Adipocyte (in vitro differentiated cells): ENCODE measurements around the gene ITPKC.
A peak's percentile ranks its signal among the peaks of the same experiment; 100 is the strongest.

ENCODE experiments used
- DNase-seq: peaks from one replicate; pipeline ENCODE4 v3.0.0-alpha.2; 2015; ENCODE audit warnings: low read depth
- H3K27me3 ChIP-seq: replicated peaks from 2 replicates; pipeline ENCODE4 v1.7.0; 2013; ENCODE audit warnings: mild to moderate bottlenecking, low read length, moderate library complexity; ENCODE audit not compliant: control insufficient read depth, insufficient read depth
- H3K36me3 ChIP-seq: 2 replicates; pipeline ENCODE4 v1.7.0; 2013; ENCODE audit warnings: low read length, mild to moderate bottlenecking, moderate library complexity; ENCODE audit not compliant: control insufficient read depth, insufficient read depth, severe bottlenecking
- H3K4me1 ChIP-seq: 2 replicates; pipeline ENCODE4 v1.7.0; 2013; ENCODE audit warnings: mild to moderate bottlenecking, low read length, moderate library complexity; ENCODE audit not compliant: control insufficient read depth, insufficient read depth
- H3K4me3 ChIP-seq: 2 replicates; pipeline ENCODE4 v1.7.0; 2013; ENCODE audit warnings: mild to moderate bottlenecking, low read length, moderate library complexity
- H3K9ac ChIP-seq: 2 replicates; pipeline ENCODE4 v1.7.0; 2013; ENCODE audit warnings: mild to moderate bottlenecking, low read length, moderate library complexity
- H3K9me3 ChIP-seq: 2 replicates; pipeline ENCODE4 v1.7.0; 2013; ENCODE audit warnings: mild to moderate bottlenecking, low read length, moderate library complexity; ENCODE audit not compliant: control insufficient read depth

Gene ITPKC

GRCh38 chr19:40716482-40717324 lies at the start of gene ITPKC, which contains the start of gene COQ8B:
TSS of gene ITPKC (plus strand) at chr19:40717112. CDS start at chr19:40717136, 24 bp downstream.
TSS of gene COQ8B (minus strand) at chr19:40716886. CDS start at chr19:40714632, 2,254 bp downstream.
- Histone ChIP-seq H3K9ac (peak within 1 kb of the TSS; percentile 100), H3K27me3 (no peaks in the 10 kb centered on the region), H3K36me3 (peaks cover 4% of the 10 kb centered on the region), H3K9me3 (no peaks in the 10 kb centered on the region), H3K4me1 (peaks cover 27% of the 10 kb centered on the region), H3K4me3 (peak within 1 kb of the TSS; percentile 98)
- DNase-seq = peak; percentile 100

GRCh38 chr19:40667602-40668001 lies 49.3 kb upstream of the ITPKC start:
- Histone ChIP-seq H3K9me3 (no peaks in the 10 kb centered on the region), H3K4me3 (no peak overlapping the region), H3K27me3 (no peaks in the 10 kb centered on the region), H3K36me3 (peaks cover 60% of the 10 kb centered on the region), H3K9ac (no peak overlapping the region), H3K4me1 (peaks cover 8% of the 10 kb centered on the region)
- DNase-seq = no peak

GRCh38 chr19:40668991-40669614 lies 47.8 kb upstream of the ITPKC start:
- Histone ChIP-seq H3K9ac (no peak overlapping the region), H3K27me3 (no peaks in the 10 kb centered on the region), H3K9me3 (no peaks in the 10 kb centered on the region), H3K4me3 (no peak overlapping the region), H3K36me3 (peaks cover 75% of the 10 kb centered on the region), H3K4me1 (no peaks in the 10 kb centered on the region)
- DNase-seq = no peak

- Histone ChIP-seq H3K9ac (no peak overlapping the region), H3K27me3 (no peaks in the 10 kb centered on the region), H3K9me3 (no peaks in the 10 kb centered on the region), H3K4me3 (no peak overlapping the region), H3K4me1 (no peaks in the 10 kb centered on the region), H3K36me3 (peaks cover 97% of the 10 kb centered on the region)
- no peak for DNase-seq
Observed at GRCh38 chr19:40671404-40671803, 45.5 kb upstream of the ITPKC start.

DNA sequence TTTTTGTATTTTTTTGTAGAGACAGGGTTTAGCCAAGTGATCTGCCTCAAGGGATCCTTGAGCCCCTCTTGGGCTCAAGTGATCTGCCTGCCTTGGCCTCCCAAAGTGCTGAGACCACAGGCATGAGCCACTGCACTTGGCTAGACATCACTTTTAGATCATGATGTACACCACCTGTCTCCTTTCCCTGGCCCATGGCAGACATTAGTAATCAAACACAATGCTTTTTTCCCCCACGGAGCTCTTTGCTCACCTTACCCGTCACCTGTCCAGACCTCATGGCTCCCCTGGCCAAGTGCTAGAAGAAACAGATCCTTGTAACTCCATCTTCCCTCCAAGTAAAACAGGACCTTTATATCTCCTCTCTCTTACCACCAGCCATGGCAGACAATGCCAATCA lies 44.9 kb upstream of the ITPKC start:
- H3K9me3 ChIP-seq = no peaks in the 10 kb centered on the region
- no peaks in the 10 kb centered on the region for H3K4me1 ChIP-seq
- H3K4me3 ChIP-seq = no peak overlapping the region
- no peaks in the 10 kb centered on the region for H3K27me3 ChIP-seq
- no peak for DNase-seq
- peaks cover 99% of the 10 kb centered on the region for H3K36me3 ChIP-seq
- H3K9ac ChIP-seq = no peak overlapping the region

DNA sequence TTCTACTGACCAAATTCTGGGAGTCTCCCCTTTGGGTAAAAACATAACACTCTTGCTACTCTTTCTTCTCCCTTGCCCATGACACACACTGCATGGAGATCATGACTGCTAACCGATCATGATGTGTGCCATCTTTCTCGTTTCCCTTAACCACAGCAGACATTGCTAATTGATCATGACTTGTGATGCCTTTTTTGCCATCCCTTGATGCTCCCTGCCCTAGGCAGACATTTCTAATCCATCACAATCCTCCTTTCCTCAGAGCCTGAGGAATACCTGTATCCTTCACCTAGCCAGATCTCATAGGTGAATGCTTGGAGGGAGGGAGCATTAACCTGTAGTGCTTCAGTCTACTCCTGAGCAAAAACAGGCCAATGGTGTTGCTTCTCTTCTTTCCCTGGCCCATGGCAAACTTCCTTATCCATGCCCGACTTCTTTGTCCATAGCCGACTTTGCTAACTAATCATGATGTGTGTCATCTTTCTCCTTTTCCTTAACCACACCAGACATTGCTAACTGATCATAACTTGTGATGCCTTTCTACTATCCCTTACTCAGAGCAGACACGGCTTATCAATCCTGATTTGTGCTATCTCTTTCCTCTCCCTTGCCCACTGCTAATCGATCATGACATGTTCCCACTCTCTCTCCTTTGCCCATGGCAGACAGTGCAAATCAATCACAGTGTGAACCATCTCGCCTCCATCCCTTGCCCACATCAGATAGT lies 44.2 kb upstream of the ITPKC start:
- H3K9ac ChIP-seq = no peak overlapping the region
- no peak overlapping the region for H3K4me3 ChIP-seq
- no peak for DNase-seq
- H3K4me1 ChIP-seq = no peaks in the 10 kb centered on the region
- H3K9me3 ChIP-seq = no peaks in the 10 kb centered on the region
- H3K27me3 ChIP-seq = no peaks in the 10 kb centered on the region
- H3K36me3 ChIP-seq = peaks cover 99% of the 10 kb centered on the region

- Histone ChIP-seq H3K4me1 (no peaks in the 10 kb centered on the region), H3K4me3 (no peak overlapping the region)
- DNase-seq = no peak
Observed at GRCh38 chr19:40673397-40673796, 43.5 kb upstream of the ITPKC start.

DNA sequence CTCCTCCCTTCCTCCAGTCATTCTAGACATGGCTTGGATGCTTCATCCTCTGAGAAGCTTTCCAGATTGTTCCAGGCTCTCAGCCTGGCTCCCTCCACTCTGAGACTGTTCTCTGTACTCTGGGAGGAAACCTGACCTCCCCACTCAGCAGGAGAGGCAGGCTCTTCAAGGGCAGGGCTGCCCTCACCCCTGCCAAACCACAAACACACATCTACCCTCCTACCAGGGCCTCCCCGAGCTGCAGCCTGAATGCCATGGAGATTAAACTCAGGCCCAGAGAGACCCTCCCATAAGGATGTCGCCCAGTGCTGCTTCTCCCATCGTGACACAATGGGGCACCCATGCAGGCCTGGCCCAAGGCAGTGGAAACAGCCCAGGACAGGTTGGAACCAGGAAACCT lies 42.6 kb upstream of the ITPKC start:
- DNase-seq = peak; percentile 73
- Histone ChIP-seq H3K27me3 (no peaks in the 10 kb centered on the region), H3K9ac (no peak overlapping the region), H3K4me3 (no peak overlapping the region), H3K4me1 (no peaks in the 10 kb centered on the region), H3K36me3 (peaks cover 98% of the 10 kb centered on the region), H3K9me3 (no peaks in the 10 kb centered on the region)

More at GRCh38 chr19:40673397-40673796, 43.5 kb upstream of the ITPKC start:
- Histone ChIP-seq H3K9ac (no peak overlapping the region), H3K9me3 (no peaks in the 10 kb centered on the region), H3K27me3 (no peaks in the 10 kb centered on the region), H3K36me3 (peaks cover 99% of the 10 kb centered on the region)

GRCh38 chr19:40677156-40677555 lies 39.8 kb upstream of the ITPKC start:
- no peak for DNase-seq
- H3K4me1 ChIP-seq = no peaks in the 10 kb centered on the region
- H3K27me3 ChIP-seq = no peaks in the 10 kb centered on the region
- no peaks in the 10 kb centered on the region for H3K9me3 ChIP-seq
- no peak overlapping the region for H3K4me3 ChIP-seq
- no peak overlapping the region for H3K9ac ChIP-seq
- H3K36me3 ChIP-seq = peaks cover 96% of the 10 kb centered on the region

- Histone ChIP-seq H3K4me3 (no peak overlapping the region), H3K9me3 (no peaks in the 10 kb centered on the region), H3K9ac (no peak overlapping the region), H3K4me1 (no peaks in the 10 kb centered on the region), H3K27me3 (no peaks in the 10 kb centered on the region), H3K36me3 (peaks cover 89% of the 10 kb centered on the region)
- DNase-seq = no peak
Observed at GRCh38 chr19:40681039-40681438, 35.9 kb upstream of the ITPKC start.

DNA sequence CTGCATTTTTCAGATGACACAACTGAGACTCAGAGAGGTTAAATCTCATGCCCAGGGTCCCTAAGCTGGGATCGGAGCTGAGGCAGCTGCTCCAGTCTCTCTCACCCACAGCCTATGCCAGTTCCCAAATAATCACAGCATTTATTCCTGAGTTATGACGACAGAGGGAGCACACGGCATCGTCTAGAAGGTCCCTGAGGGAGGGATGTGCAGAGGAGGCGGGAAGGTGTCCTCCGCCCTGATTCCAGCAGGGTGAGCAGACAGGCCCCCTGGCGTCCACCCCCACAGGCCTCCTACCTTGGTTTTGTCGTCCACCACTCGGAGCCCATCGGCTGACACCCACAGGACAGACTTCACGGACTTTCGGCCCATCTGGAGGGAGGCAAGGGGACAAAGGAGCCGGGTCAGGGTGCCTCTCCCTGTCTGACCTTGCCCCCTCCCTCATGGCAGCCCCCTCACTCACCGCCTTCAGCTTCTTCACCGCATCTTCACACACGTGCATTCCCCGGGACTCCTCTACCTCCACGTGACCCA lies 34.4 kb upstream of the ITPKC start:
- no peak for DNase-seq
- Histone ChIP-seq H3K27me3 (no peaks in the 10 kb centered on the region), H3K36me3 (peaks cover 83% of the 10 kb centered on the region), H3K9ac (no peak overlapping the region), H3K4me3 (no peak overlapping the region), H3K4me1 (peaks cover 5% of the 10 kb centered on the region), H3K9me3 (no peaks in the 10 kb centered on the region)
